ENCODE data around the gene SNX24.
"Not testable (repeated sequence)": the region's sequence is repeated elsewhere in the genome, so short reads cannot be mapped to it uniquely, and the experiment has no call there.

The SNX24 gene
- 2.1 to 7.8 (median 3.6) reads per million in 4 donors for total RNA-seq

- peak; percentile 48 to 83 (median 61) for DNase-seq
Measured at GRCh38 chr5:122845229-122846050, at the start of gene SNX24. Gene SNX24 (plus strand): TSS chr5:122845613. CDS start chr5:122845634, 21 bp downstream.

DNA sequence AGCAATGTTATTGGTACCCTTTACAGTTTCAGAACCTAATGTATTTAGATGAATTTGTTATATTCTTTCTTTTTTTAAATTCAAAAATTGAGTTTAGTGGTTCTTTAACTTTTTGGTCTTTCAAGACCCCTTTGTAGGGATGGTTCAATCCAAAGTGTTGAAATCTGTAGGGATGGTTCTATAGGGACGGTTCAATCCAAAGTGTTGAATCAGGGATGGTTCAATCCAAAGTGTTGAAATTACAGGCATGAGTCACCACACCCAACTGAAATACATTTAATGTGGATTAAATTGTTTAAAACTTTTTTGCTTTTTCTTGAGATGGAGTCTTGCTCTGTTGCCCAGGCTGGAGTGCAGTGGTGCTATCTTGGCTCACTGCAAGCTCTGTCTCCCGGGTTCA, 39.9 kb upstream of the SNX24 start:
- no peak for DNase-seq

- no peak for DNase-seq
Measured at GRCh38 chr5:122810405-122810804, 35.0 kb upstream of the SNX24 start.

DNA sequence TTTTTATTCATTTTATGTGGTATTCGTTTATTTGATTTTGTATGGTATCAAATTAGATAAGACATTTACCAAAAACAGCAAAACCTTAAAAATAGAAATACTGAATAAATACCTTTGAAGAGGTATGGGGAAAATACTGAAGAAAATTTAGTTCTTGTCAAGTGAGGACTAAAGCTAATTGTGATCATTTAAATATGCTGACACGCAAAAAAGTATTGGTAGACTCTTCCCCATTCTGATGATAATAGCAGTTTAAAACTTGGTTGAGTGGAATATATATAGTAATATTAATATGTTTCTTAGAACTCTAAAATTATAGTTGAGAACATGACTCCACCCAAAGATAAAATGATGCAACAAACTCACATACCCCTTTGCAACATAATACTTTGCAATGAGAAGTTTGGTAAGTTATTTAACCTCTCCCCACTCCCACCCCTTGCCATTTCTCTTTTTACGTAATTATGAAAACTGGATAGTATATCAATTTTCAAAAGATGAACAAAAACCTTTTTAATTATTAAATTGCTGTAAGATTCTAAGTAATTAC, 30.1 kb upstream of the SNX24 start:
- DNase-seq, result no peak

DNA sequence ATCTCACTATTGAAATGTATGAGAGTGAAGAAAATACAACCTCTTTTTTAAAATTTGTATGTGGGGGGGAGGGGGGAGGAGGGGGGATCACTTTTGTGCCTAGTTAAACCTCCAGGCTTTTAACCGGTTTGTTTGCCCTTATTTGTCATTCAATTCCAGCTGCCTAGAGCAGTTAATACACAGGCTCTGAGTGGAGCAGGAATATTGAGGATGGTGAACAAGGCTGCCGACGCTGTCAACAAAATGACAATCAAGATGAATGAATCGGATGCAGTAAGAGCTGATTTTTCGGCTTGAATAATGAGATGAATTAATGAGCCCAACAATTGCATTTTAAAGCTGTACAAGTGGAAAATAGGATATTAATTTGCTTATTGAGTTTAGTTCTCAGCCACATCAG, 28.7 kb upstream of the SNX24 start:
- no peak for DNase-seq

DNA sequence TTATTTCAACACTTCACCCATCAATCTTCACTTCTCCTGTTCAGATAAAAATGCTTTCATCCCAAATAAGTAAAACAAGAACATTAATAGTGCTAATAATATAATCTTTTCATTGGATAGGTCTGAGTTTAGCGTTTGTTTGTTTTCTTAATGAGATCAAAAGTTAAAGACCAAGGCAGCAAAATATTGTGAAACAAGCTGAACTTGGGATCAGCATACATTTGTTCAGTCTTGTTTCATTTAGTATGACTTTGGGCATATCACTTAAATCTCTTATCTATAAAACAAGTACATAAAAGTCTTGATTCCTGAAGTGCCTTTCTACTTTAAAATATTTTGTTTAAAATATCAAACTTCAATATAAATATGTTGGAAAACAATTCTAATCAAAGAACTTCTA, 13.4 kb upstream of the SNX24 start:
- no peak for DNase-seq

- DNase-seq, result no peak
Measured at GRCh38 chr5:122835681-122836080, 9.7 kb upstream of the SNX24 start.

GRCh38 chr5:122836947-122837346, 8.5 kb upstream of the SNX24 start:
- DNase-seq, result no peak

GRCh38 chr5:122839731-122840130, 5.7 kb upstream of the SNX24 start:
- no peak for DNase-seq

- no peak for DNase-seq
Measured at GRCh38 chr5:122842016-122842580, 3.3 kb upstream of the SNX24 start.

DNA sequence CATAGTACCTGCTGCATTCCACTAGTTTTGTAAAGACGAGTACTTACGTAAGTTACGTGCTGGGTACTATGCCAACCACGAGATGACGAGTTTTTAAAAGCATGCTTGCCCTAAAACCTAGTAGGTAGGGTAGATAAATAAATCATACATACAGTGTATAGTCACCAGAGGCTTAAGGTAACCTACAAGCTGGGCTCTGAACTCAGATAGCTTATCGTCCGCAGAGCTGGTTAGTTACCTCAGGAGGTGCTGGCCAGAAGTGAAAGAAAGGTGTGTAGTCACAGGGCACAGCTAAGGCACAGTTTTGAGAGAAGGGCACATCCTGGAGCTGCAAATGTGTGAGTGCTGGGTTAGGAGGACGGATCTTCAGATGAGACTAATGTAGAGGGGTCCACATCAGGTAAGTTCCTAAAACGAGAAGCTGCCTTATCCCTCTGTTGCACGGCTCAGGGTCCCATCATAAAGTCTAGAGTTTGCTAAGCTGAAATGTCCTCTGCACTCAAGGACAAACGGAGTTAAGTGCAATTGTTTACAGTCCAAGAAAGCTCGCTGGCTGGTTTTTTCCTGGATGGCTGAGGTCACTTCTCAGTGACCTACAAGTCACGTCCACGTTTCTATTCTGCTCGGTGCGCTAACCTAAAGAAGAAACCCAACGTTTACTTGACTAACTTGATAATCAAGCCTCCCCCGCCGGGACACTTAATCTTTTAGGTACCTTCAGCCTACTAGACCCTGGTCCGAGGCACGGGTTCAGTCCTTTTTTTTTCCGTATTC, 1.1 kb upstream of the SNX24 start:
- DNase-seq, result peak in 1 of 5 donors; percentile 5

- DNase-seq, result no peak
Measured at GRCh38 chr5:122844910-122845228, 544 bp upstream of the SNX24 start.

DNA sequence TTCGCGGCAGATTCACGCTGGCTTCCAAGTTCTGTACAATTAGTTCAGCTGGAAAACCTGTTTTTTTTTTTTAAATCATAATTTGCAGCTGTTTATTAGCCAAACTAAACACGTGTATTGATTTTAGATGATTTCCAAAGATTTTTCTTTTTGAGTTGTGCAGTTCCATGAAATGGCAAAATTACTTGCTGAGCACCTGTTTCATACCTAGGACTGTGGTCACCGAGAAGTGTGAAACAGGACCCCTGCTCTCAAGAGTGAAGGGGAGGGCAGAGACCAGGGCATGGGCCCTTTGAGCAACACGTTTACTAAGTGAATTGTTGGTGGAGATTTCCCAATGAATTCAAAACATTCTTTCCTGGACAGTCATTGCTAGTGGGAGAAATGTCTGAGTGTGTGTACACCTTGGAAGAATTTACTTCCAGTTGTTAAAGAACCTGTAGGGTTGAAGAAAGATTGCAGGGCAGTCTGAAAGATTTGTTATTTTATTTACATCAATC, 688 bp downstream of the SNX24 start:
- no peak for DNase-seq

GRCh38 chr5:122847687-122848081, 2.3 kb downstream of the SNX24 start:
- DNase-seq, result no peak

DNA sequence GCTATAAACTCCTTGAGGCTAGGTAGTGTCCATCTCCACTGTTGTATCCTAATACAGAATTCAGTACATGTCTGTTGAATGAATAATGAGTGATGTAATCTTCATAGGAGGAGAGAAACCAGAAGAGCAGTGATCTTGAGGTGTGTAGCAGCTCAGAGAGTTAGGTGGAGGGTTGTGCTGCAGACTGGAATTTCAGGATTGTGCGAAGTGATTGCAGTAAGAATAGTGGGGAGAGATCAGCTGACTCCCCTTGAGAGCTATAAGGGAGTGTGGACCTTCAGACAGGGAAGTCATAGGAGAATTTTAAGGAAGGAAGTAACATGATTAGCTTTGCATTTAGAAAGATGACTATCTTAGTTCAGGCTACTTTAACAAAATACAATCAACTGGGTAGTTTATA, 4.4 kb downstream of the SNX24 start:
- no peak for DNase-seq

DNA sequence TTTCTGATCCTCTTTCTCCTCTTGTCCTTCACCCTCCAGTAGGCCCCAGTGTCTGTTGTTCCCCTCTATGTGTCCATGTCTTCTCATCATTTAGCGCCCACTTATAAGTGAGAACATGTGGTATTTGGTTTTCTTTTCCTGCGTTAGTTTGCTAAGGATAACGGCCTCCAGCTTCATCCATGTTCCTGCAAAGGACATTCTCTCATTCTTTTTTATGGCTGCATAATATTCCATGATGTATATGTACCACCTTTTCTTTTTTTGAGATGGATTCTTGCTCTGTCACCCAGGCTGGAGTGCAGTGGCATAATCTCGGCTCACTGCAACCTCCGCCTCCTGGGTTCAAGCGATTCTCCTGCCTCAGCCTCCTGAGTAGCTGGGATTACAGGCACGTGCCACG, 12.1 kb downstream of the SNX24 start:
- DNase-seq, result not testable (repeated sequence)

DNA sequence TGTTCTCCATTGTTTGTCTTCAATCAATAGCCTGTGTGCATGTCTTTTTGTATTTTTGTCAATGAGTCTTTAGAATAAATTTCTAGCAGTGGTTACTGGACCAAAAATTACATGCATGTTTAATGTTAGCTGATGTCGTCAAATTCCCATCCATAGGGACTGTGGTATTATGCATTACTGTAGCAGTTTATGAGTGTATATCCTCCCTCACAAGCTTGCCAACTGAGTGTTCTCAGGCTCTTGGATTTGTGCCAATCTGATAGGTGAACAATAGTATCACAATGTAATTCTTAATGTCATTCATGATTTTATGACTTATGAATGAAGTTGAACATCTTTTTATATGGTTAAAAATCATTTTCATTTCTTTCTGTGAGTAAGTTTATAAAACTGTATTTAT, 13.0 kb downstream of the SNX24 start:
- DNase-seq, result no peak

DNA sequence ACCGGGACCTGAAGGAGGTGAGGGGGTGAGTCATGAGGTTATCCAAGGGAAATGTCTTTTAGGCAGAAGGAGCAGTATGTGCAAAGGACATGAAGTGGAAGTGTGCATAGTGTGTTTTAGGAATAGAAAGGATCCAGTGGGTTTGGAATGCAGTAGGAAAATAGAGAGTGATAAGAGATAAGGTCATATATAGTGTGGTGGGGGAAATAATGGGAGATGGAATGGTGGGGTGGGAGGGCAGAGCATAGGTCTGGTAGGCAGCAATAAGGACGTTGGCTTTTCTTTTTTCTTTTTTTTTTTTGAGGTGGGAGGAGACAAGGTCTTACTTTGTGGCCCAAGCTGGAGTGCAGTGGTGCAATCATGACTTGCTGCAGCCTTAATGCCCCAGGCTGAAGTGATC, 17.8 kb downstream of the SNX24 start:
- DNase-seq, result no peak

DNA sequence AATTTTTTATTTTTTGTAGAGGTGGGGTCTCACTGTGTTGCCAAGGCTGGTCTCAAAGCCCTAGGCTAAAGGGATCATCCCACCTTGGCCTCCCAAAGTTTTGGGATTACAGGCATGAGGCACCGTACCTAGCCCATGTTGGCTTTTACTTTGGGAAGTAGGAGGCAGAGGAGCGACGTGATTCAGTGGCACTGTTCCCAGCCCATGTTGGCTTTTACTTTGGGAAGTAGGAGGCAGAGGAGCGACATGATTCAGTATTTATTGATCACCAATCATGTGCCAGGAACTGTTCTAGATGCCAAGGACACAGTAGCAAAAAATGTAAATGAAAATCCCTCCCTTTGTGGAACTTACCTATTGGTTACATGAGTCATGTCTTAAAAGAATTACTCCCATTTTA, 18.3 kb downstream of the SNX24 start:
- no peak for DNase-seq

- peak in 1 of 5 donors; percentile 66 for DNase-seq
Measured at GRCh38 chr5:122864400-122864799, 19.0 kb downstream of the SNX24 start.

DNA sequence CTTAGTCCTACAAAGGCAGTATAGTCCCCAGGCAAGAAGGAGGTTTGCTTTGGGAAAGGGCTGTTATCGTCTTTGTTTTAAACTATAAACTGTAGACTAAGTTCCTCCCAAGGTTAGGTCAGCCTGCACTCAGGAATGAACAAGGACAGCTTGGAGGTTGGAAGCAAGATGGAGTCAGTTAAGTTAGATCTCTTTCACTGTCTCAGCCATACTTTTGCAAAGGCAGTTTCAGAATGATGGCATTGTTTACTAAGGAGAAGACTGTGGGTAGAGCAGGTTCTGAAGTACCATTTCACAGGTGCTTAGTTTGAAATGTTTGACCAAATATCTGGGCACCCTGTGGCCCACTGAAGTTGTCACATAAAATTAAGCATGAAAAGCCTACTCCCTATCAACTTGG, 19.4 kb downstream of the SNX24 start:
- no peak for DNase-seq

DNA sequence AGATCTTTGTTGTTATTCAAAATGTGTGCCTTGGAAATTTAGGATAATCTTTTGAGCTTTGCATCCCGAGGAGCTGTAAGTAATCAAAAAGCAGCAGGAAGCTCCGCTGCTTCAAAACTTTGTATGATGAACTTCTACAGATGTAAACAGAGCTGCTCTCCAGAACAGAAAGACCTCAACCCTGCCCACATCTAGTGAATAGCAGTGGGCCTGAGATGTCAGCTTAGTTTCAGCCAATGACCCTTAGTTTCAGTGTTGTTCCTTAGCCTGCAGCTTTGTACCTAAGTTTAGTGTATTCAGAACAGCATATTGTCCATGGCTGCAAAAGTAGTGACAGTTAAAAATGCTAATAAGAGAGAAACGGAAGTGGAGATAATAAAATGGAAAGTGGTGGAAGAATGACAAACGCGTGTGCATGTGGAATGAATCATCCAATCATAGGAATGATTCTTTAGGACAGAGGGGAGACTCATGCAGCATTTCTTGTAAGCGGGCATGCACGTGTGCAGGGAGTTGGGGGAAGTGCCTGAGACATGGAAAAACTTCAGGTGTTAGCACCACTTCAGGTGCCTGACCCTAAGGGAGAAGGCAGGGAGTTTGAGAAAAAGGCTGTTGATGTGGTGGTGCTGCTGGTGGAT, 24.9 kb downstream of the SNX24 start:
- DNase-seq, result no peak

GRCh38 chr5:122871661-122872060, 26.2 kb downstream of the SNX24 start:
- DNase-seq, result no peak
